GM12864 (cell line): ENCODE results near the gene PRODH.
"Not testable (repeated sequence)": the region's sequence is repeated elsewhere in the genome, so short reads cannot be mapped to it uniquely, and the experiment has no call there.

Source experiments
- DNase-seq: peaks from one replicate; pipeline ENCODE4 v3.0.0-alpha.2; 2011; ENCODE audit warnings: low read depth
- H3K4me3 ChIP-seq: 2 replicates; pipeline ENCODE4 v1.5.1; 2011; ENCODE audit warnings: mild to moderate bottlenecking, low read depth, low read length, control low read depth
- TF ChIP-seq, protein P1 (sequence below): IDR thresholded peaks from 2 replicates; pipeline ENCODE4 v1.5.1; 2011; ENCODE audit warnings: low read depth, mild to moderate bottlenecking, moderate library complexity, low read length, control low read depth, inconsistent platforms; ENCODE audit errors: missing control alignments

Gene PRODH

GRCh38 chr22:18971321-18971751 is 35.2 kb upstream of the PRODH start:
- TF ChIP-seq, protein P1, sequence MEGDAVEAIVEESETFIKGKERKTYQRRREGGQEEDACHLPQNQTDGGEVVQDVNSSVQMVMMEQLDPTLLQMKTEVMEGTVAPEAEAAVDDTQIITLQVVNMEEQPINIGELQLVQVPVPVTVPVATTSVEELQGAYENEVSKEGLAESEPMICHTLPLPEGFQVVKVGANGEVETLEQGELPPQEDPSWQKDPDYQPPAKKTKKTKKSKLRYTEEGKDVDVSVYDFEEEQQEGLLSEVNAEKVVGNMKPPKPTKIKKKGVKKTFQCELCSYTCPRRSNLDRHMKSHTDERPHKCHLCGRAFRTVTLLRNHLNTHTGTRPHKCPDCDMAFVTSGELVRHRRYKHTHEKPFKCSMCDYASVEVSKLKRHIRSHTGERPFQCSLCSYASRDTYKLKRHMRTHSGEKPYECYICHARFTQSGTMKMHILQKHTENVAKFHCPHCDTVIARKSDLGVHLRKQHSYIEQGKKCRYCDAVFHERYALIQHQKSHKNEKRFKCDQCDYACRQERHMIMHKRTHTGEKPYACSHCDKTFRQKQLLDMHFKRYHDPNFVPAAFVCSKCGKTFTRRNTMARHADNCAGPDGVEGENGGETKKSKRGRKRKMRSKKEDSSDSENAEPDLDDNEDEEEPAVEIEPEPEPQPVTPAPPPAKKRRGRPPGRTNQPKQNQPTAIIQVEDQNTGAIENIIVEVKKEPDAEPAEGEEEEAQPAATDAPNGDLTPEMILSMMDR: no peak
- DNase-seq: no peak
- no peak overlapping the region for H3K4me3 ChIP-seq

- TF ChIP-seq, protein P1: no peak
These were observed 34.8 kb upstream of the PRODH start for GRCh38 chr22:18970948-18971315.

GRCh38 chr22:18970176-18970947 is 34.3 kb upstream of the PRODH start:
- H3K4me3 ChIP-seq: no peak overlapping the region; the same call in 1 of the 2 replicates
- TF ChIP-seq, protein P1: no peak
- DNase-seq: no peak

More at GRCh38 chr22:18970948-18971315, 34.8 kb upstream of the PRODH start:
- no peak for DNase-seq
- no peak overlapping the region for H3K4me3 ChIP-seq

DNA sequence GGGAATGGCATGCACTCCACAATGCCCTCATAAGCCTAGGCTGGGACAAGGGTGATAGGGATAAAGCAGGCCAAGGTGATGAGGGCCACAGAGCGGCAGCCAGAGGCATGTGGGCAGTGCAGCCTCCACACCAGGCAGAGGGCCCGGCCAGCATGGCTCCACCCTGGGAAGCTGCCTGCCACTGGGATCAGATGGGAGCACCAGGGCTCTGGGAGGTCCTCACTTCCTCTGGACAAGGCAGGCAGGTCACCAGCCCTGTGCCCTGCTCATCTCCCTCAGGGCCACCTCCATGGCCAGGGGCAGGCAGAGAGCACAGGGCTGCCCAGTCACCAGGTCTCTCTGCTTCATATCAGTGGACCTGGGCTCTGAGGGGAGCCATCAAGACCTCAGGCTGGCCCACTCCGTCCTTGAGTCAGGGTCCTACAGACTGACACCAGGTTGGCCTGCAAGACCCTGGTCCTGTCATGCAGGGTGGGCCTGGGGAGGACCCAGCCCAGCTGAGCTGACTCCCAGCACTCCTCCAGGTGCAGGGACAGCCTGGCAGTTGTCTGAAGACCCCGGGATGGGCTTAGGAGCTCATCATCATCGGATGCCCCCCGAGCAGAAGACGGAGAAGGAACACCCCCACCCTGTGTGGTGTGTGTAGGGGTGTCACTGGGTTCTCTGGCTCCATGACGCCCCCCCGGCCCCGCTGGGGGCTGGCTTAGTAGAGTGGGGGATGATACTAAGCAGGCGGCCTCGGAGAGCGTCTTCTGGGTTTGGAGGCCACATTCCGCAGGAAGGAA is 33.3 kb upstream of the PRODH start:
- not testable (repeated sequence) for DNase-seq, H3K4me3 ChIP-seq

- no peak for DNase-seq
- no peak overlapping the region for H3K4me3 ChIP-seq
- TF ChIP-seq, protein P1: no peak
These were observed 32.1 kb upstream of the PRODH start for GRCh38 chr22:18968011-18968749.

DNA sequence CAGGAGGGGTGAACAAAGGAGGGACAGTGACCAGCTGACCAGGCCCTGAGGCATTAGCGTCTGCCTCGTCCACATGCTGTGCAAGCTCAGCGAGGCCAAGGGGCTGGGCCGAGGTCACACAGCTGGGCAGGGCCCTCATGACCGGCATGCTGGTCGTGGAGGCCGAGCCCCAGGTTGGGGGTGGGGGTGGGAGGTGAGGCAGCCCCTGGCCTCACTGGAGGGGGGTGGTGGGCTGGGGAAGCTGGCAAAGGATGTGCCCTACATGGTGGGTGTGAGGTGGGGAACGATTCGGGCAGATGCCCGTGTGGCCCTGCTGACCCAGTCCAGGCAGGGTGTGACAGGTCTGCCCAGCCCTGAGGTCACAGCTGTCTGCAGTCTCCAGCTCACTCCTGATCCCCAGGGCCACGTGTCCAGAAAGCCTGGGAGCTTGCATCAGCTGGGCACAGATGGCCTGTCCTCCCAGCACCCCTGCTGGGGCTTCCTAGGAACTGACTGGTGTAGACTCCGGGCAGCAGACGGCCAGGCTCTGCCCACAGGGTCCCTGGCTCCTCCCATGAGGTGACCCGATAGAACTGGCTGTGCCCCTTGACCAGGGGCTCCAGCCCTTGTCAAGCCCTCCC is 31.4 kb upstream of the PRODH start:
- H3K4me3 ChIP-seq, DNase-seq: not testable (repeated sequence)

GRCh38 chr22:18966748-18967147 is 30.7 kb upstream of the PRODH start:
- no peak overlapping the region for H3K4me3 ChIP-seq
- DNase-seq: no peak
- TF ChIP-seq, protein P1: no peak
